AG08396 (cell line): ENCODE measurements around the gene MMP20.

ENCODE experiments used
- DNase-seq: peaks from one replicate; pipeline ENCODE4 v3.0.0; 2012; ENCODE audit warnings: low spot score, mixed read lengths

Gene MMP20

DNA sequence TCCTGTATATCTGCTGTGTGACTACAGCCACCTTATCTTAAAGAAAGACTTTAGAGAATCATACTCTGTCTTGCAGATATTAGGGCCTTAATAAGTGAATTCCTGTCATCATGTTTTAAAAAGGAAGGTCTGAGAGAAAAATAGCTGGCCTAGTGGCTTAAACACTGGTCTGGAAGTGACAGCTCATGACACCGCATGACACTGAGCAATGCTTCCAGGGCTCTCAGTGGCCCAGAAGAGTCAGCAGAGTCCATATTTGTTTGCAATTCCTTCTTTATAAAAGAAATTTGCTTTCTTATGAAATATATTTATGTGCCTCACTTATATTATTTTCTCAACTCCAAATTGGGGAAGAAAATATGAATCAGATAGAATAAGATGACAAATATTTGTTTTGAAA lies 33.0 kb downstream of the MMP20 start:
- no peak for DNase-seq

DNA sequence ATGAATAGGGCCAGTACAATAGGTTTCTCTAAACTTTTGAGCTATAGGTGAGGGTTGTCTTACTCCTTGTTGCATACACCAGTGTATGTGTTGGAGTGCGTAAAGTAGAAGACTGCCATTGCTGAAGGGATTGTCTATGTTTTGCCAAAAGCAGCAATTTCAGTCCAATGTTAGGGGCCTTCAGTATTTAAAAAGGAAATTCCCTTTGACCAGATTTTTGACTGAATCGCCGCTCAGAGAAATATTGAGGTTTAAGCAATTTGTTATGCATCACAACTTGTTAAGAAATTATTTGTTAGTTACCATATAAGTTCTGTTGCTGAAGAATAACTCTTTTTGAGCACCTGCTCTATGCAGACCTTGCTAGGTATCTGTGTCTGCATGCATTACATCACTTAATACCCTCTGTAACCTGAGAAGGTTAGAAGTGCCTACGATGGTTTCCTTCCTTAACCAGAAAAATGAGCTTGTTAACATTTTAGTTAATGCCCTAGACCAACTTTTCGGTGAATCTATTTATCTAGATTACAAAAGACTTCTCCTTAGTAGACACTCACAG lies 33.9 kb downstream of the MMP20 start:
- DNase-seq = no peak

DNA sequence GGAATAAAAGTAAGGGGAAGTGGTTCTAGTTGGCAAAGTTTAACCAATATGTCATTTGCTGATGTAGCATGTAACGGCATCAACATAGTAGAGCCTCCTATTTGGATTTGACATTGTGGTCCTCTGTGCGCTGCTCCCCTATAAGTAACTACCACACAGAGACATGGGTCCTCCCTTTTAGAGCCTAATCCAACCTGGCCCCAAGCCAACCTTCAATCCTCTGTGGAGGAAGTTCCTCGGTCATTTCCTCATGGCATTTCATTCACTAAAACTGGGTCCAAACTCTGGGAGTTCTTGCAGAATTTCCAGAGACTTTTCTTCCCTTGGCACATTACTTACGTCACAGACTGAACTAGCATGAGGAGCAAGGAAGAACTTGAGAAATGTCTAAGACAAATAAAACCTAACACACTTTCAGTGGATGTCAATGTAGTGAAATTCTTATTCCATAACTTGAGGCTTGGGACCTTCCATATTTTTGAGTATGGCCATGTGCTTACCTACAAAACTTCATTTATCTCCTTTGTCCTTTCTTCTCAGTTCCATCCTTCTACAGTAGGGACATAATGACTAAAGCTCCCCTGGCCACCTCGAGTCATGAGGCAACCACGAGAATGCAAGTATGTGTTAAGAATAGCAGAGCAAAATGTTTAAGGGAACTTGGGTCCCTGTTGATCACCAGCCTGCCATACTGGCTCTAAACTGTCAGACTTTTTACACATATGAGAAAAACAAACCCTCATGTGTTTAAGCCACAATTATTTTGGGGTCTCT lies 34.7 kb downstream of the MMP20 start:
- no peak for DNase-seq

DNA sequence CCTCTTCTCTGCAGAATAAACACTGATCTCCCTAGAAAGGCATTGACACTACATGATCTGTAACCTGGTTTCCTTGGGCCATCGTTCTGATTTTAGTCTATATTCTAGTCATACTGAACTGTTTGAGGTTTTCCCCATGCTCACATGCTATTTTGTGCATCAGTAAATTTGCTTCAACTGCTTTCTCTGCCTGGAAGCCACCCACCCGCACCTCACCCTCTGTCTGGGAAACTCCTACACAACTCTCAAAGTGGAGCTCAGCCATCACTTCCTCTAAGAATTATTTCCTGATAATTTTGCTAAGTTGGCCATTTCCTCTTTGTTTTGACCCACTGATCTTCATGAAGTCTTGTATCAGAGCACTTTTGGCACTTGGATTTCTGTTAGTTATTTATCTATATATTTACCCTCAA lies 36.1 kb downstream of the MMP20 start:
- DNase-seq = no peak

DNA sequence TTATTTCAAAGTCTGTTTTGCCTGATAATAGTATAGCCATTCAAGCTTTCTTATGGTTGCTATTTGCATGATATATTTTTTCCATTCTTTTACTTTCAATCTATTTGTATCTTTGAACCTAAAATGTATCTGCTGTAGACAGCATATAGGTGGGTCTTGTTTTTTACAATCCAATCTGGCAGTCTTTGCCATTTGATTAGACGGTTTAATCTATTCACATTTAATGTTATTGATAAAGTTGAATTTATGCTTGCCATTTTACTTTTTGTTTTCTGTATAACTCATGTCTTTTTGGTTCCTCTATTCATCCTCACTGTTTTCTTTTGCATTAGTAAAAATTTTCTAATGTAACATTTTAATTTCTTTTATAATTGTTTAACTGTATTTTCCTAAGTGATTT lies 37.4 kb downstream of the MMP20 start:
- no peak for DNase-seq

DNA sequence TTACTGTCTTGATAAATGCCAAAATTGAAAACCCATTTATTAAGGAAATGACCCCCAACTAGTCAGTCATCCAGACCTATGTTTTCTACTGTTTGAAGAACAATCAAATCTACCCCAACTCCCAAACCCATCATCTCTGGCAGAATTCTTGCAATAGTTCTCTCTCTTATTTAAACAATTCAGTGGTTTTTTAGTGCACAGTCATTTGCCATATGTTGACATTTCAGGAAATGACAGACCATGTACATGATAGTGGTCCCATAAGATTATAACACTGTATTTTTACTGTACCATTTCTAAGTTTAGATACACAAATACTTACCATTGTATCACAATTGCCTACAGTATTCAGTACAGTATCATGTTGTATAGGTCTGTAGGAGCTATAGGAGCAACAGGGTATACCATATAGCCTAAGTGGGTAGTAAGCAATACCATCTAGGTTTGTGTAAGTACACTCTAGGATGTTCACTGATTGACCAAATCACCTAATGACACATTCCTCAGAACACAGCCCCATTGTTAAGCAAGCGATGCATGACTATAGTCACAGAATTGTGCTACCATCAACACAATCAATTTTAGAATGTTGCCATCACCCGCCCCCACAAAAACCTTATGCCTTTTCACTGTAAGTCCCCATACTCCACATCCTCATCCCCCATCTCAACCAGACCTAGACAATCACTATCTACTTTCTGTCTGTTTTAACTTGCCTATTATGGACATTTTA lies 41.8 kb downstream of the MMP20 start:
- DNase-seq = no peak

DNA sequence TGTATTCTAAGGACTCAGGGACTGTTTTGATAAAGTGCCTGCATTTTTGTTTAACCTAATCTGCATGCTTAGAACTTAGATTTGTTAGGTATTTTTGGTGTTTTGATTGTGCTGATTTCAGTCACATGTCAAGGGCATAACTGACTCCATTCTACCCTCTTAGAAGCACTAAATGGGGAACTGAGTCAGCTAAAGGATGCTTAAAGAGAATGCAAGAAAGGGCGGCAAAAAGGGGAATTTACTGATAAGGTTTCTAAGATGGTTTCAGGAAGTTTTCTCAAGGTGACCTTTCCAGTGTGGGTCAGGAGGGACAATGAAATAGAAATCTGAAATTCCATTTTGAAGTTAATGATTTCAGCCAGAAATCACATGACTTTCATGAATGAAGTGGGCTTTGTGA lies 43.0 kb downstream of the MMP20 start:
- no peak for DNase-seq

DNA sequence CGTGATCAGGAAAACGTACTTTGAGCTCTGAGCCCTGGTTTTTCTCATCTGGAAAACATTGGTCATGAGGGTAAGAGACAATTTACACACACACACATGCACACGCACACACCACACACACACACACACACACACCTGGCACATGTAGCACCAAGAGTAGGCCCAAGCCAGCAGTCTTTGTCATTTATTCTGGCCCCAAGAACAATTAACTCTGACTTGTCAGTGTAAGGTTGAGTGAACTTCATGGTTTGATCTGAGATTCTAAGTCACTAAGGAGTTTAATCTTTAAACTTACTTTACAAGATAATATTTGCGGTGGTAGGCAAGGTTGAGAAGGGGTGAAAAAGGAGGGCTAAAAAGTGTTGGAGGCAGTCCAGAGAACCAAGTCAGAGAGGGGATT lies 44.1 kb downstream of the MMP20 start:
- no peak for DNase-seq

DNA sequence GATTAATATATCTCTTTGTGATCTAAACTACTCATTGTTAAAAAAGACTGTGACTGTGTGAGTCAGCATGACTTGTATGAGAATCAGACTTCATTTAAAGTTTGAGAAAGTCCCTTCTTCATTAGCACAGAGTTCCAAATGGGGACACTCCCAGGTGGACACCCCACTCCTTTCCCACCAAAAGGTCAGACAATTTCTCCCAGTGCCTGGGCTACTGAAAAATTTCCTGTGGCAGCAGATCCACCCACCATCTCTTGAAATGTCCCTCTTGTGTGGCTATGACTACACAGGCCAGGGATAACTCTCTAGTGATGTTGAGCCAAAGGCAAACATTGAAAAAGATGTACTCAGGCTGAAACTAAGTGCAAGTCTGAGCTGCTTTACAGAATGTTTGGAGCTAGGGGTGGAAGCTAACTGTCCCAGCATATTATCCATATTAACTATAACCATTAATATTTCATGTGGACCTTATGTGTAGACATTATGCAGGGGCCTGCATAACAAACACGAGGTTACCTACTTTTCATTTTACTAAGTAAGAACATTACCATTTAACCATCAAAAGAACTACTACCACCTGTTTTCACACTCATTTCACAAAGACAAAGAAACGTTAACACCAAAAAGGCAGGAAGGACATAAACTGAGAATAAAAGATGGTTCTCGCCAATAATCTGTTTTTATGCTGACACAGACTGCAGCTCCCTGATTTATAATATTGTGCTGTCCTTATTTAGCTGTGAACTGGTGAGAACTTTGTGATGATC lies 44.8 kb downstream of the MMP20 start:
- no peak for DNase-seq

DNA sequence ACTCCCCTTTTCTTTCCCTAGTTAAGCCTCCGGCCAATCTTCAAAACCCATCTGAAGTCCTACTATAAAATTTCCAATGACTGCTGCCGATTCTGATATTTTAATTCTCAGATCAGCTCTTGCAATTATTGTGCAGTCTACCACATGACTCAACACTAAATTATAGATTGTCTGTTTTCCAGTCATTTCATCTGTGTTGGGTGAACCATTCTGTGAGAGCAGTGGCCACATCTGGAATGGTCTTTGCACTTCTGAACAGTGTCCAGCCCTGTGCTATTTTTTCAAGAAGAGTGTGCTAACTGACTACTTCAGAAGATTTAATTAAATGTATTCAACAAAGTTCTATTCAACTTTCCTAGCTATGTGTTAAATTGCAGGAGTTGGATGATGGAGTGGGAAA lies 47.4 kb downstream of the MMP20 start:
- no peak for DNase-seq

DNA sequence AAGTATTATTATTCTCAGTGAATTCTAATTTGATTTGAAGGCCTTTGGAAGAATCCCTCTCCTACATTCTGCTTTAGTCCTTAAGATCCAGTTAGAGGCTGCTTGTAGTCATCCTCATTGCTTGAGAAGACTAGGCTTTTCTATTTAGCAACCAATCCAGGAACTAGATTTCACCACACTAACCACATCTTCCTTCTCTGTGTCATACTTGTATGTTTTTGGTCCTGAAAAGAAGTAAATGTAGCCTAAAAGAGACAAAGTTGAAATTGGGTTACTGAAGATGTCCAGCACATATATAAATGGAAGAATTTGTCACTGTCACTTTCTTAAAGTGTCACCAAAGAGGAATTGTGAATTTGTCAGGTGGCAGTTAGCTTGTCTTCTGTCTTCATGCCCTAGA lies 48.0 kb downstream of the MMP20 start:
- DNase-seq = no peak

DNA sequence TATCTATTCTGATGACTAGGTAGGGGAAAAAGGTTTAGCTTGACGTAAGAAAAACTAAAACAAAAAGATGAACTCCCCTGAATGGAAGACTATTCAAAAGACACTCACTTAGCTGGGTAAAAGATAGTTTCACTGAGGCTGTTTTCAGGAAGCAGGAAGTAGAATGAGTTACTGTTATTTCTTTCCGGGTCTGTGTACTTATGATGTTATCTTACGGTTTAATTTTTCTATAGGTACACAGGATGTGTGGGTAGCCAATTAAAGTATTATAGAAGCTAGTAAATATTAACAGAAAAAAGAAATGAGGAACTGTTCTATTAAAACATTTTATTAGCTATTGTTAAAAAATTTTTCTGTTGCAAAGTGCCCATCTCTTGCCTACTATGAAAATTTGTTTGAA lies 48.8 kb downstream of the MMP20 start:
- no peak for DNase-seq

DNA sequence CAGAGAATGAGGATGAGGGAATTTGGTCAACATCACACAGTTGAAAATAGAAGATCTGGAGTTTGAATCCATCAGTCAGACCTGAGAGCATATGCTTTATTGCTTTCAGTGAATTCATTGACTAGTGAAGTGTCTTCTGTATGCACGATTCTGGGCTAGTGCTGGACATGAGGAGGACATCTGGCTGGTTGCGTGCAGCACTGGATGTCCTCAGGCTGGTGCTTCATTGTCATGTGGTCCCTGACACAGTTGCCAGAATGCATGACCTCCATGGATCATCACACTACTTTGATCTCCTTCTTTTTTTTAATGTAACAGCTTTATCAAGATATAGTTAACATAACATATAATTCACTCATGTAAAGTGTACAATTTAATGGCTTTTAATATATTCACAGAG lies 50.1 kb downstream of the MMP20 start:
- no peak for DNase-seq

DNA sequence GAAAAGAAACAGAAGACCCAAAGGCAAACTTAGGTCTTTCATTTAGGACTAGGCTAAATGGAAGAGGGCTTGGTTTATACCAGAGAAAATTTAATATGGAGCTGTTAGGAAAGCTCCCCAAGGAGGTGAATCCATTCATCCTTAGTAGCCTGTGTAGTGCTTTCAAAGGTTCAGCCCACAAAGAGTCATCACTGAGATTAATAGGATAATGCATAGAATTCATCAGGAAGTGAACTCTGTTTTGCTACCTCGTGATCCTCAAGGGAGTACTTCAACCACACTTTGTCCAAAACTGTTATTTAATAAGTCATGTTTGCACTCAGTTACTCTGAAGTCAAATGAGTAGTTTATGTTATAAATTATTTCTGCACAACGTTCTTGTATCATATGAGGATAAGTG lies 51.3 kb downstream of the MMP20 start:
- no peak for DNase-seq

DNA sequence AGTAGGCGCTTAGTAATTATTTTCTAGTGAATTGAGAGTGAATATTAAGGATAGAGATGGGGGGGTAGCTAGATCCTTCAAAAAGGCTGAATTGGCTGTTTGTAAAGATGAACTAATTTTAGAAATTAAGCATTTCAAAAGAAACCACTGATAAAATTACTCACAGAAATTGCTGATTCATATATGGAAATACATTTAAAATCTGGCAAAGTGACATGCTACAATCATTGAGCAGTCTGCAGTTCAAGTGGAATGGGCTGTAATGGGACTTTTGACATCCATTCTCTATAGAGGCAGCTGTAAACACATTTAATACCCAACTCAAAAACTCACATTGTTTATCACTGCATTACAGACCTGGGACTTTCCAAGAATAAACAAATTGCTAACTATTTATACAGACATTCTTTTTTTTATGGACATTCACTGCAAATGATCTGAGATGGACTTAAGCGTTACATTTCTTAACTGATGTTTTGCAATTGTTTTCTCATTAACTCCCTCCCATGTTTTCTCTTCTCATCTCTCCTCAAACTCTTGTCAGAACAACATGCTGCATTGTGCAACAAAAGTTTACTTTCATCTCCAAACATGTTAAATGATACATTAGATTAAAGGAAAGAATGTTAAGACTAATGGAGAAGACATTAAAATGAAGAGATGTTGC lies 52.4 kb downstream of the MMP20 start:
- DNase-seq = no peak

DNA sequence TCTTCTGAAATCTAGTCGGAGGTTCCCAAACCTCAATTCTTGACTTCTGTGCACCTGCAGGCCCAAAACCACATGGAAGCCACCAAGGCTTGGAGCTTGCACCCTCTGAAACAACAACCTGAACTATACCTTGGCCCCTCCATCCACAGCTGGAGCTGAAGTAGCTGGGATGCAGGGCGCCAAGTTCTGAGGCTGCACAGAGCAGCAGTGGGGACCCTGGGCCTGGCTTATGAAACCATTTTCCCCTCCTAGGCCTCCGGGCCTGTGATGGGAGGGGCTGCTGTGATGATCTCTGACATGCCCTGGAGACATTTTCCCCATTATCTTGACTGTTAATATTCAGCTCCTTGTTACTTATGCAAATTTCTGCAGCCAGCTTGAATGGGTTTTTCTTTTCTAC lies 56.3 kb downstream of the MMP20 start:
- no peak for DNase-seq

DNA sequence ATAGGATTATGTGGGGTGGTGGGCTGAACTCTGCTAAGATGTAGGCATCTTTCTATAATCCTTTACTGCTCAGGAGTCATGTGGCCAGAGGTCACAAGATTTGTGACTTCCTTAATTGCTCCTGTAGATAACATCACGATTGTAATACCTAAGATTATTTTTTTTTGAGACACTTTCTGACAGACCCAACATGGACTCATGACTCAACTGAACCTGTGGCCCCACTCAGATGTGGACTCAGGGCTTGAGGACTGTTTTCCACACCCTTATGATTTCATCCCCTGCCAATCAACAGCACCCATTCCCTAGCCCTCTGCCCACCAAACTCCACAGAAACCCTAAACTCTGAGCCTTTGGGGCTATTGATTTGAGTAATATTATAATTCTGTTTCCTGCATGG lies 59.0 kb downstream of the MMP20 start:
- DNase-seq = no peak

DNA sequence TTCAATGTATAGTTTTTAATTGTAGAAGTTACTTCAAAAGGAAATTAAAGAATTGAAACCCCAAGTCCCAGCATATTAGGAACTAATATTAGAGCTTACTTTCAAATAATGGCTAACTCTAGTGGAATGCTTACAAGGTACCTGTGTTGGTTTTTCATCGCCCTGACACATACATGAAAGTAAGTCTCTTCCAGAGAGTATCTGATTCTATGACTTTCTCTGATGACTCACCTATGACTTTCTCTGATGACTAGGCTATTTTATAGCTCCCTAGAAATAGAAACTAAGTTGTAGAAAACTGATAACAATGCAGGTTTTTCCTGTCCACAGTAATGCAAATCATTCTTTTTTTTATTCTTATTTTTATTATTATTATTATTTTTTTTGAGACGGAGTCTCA lies 61.0 kb downstream of the MMP20 start:
- peak; percentile 34 for DNase-seq

DNA sequence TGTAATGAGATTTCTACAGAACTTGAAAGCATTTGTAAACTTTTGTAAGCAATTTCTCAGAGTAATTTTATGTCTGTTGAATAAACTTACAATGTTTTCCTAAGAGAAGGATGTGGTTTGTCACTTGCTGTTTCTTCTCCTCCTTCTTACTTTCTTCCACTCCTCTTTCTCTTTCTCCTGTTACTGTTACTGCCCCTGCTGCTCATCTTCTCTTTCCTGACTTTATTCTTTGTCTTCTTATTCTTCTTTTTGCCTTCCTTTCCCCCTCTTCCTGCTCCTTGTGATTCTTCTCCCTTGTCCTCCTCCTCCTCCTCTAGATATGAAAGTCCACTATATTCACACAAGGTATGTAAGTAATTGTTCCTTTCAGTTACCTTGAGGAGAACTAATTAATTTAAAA lies 63.5 kb downstream of the MMP20 start:
- DNase-seq = no peak

DNA sequence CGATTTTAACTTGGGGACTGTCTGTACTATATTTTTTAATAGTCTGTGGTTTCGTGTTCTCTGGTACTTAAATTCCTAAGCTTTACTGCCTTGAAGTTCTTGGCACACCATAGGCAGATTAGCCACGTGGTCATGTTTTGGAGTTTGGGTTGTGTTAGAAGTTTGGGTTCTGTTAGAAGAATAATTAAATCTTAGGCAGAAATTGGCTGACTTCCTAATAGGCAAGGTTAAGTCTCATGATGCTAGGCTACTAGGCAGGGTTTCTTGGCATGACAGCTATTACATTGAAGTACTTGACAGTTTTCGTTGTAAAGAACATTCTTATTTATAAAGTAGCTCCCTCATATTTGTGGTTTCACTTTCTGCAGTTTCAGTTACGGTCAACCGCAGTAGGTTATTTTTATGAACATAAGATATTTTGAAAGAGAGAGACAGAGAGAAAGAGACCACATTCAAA lies 64.5 kb downstream of the MMP20 start:
- DNase-seq = peak; percentile 35

DNA sequence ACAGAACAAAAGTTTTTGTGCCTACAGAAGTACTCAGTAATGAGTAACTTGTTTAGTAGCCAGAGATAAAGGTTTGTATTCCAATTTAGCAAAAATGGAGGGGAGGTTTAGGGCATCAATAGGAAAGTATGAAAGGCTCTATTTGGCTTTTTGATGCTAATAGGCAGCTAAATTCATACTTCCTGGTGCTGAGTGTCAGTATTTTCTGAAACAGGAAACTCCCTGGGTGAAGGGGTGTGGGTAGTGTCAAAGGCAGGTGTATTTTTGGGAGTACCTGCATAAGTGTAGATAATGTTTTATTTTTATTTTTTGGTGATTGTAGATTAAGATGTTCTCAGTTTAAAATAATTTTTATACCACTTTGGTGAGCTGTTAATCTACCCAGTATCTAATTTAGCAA lies 65.3 kb downstream of the MMP20 start:
- no peak for DNase-seq

DNA sequence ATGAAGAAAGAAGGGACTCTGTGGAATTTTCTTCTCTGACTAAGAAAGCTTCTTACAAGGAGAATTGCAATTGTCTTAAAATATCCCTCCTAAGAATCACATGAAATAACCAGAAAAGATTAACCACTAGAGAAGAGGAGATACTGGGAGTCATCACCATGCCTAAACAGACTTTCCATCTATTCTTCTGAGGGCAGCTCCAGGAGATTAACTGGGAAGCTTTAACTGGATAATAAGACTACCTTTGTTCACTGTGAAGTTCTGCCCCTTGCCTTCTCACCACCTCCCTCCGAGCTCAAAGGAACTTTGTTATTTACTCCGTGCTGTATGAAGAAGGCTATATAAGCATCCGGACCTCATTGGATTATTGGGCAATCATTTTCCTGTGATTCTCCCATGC lies 70.0 kb downstream of the MMP20 start:
- DNase-seq = no peak
